NT2/D1 (cell line): ENCODE measurements around the gene POLD4.

Source experiments
- SUZ12 ChIP-seq: IDR thresholded peaks from 2 replicates; pipeline ENCODE4 v1.6.1; 2011; ENCODE audit not compliant: insufficient read length, insufficient read depth; ENCODE audit errors: extremely low read depth
- ZNF274 ChIP-seq: IDR thresholded peaks from 2 replicates; pipeline ENCODE4 v1.6.1; 2011; ENCODE audit warnings: mild to moderate bottlenecking, low read depth, low read length

DNA sequence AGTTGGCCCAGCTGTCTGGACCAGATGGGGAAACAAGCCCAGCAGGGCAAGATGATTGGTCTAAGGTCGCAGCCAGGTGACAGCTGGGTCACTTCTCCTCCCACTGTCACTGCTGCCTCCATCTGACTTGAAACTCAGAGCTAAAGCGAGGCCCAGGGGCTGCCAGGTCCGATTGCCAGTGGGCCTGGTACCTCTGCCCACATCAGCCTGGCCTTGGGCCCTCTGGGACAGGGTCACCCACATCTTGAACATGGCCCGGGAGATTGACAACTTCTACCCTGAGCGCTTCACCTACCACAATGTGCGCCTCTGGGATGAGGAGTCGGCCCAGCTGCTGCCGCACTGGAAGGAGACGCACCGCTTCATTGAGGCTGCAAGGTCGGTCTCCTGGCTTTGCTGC is 44.2 kb downstream of the POLD4 start:
- TF ChIP-seq ZNF274 (no peak), SUZ12 (no peak)
